GM12891 (cell line): ENCODE results near the gene GAS2L3.

ENCODE experiments used
- DNase-seq: peaks from one replicate; pipeline ENCODE4 v3.0.0; 2011; ENCODE audit warnings: low spot score; ENCODE audit not compliant: insufficient read length
- FAIRE-seq: peaks from 2 replicates; lab custom pipeline; 2011; peaks lifted over from hg19 to GRCh38; lab: Jason Lieb, UNC
- PAX5 ChIP-seq: IDR thresholded peaks from 2 replicates; pipeline ENCODE4 v1.6.1; 2011; ENCODE audit warnings: low read length, moderate library complexity, mild to moderate bottlenecking; ENCODE audit not compliant: insufficient read depth, severe bottlenecking
- POLR2A ChIP-seq: IDR thresholded peaks from 2 replicates; pipeline ENCODE4 v1.6.1; 2011; ENCODE audit warnings: low read depth, low read length, control low read depth
- POLR2AphosphoS5 ChIP-seq: IDR thresholded peaks from 2 replicates; pipeline ENCODE4 v1.6.1; 2011; ENCODE audit warnings: low read depth, low read length, control low read depth
- POU2F2 ChIP-seq: IDR thresholded peaks from 2 replicates; pipeline ENCODE4 v1.6.1; 2011; ENCODE audit warnings: low read depth, mild to moderate bottlenecking, control low read depth, low read length, moderate library complexity
- SPI1 ChIP-seq: IDR thresholded peaks from 2 replicates; pipeline ENCODE4 v1.6.1; 2011; ENCODE audit warnings: low read depth, low read length, control low read depth
- TAF1 ChIP-seq: IDR thresholded peaks from 2 replicates; pipeline ENCODE4 v1.6.1; 2011; ENCODE audit warnings: low read depth, low read length, control low read depth

GAS2L3 gene

DNA sequence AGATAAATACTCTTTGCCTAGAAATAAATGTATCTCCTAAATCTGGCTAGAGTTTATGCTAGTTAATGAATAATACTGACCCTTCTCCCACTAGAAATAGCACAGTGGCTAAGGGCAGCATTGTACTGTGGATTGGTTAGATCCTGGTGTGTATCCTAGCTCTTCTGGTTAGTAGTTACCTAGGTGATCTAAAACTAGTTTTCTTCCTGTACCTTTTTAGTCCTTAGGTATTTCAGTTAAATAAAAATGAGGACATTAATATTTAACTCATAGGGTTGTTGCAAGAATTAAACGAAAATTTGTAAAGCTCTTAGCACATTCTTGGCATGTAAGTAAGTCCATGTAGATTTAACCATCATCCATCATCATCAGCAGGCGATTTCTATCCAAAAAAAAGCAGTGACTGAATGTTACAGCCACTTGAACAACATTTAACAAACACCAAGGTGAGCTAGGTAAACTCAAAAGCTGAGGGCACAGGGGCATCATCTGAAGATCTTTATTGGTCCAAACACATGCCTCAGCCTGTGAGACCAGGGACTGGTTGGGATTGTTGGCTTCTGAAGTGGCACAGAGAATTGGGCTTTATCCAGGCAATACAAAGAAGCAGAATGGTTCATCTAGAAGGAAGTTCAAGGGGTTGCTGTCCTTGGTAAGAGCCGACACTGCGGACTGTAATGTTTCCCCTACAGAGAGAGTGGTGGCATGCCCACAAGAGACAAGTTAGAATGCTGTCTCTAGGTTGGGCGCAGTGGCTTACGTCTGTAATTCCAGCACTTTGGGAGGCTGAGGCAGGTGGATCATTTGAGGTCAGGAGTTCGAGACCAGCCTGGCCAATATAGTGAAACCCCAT, 100.8 kb downstream of the GAS2L3 start:
- DNase-seq (no peak), FAIRE-seq (no peak)
- TF ChIP-seq PAX5 (no peak), TAF1 (no peak), SPI1 (no peak), POLR2A (no peak), POLR2AphosphoS5 (no peak), POU2F2 (no peak)
